NCI-H2171 (cell line): ENCODE results near the gene GFAP.

Experiments
- DNase-seq: peaks from one replicate; lab custom pipeline; 2025; lab: John Stamatoyannopoulos, UW

The GFAP gene

GRCh38 chr17:44931376-44931775 is 16.1 kb upstream of the GFAP start:
- DNase-seq: no peak

DNA sequence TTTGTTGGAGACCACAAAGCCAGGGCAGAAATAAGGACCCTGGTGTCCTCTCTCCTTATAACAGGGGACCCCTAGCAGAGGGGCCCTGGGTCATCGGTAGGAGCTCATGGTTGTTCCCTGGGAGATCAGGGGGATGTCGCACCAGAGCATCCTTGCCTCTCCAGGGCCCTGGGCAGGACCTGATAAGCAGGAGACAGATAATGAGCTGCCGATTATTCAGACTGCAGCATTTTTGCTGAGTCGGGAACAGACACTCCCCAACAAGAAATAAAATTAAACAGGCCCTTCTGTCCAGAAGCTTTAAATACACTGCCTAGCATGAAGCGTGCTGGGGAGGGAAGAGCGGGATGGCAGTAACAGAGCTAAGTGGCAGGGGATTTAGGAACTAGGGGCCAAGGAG is 15.4 kb upstream of the GFAP start:
- no peak for DNase-seq

- no peak for DNase-seq
These were observed 13.8 kb upstream of the GFAP start for GRCh38 chr17:44928950-44929720.

DNA sequence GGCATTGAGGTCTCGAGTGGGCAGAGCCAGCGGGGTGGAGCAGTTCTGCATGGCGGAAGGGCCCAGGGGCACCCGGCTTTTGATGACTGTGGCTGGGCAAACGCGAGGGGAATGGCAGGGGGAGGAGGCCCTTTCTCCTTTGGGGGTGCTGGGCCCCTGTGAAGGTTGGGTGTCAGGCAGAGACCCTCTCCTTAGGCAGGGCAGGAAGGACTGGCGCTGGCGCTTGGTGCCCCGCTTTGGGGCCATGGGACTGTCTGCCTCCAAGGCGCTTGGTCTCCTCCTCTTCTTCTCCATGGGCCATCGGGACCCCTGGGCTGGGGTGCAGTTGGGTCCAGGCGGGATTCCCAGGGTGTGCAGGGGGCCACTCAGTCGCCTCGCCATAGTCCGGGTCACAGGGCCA is 12.8 kb upstream of the GFAP start:
- no peak for DNase-seq

DNA sequence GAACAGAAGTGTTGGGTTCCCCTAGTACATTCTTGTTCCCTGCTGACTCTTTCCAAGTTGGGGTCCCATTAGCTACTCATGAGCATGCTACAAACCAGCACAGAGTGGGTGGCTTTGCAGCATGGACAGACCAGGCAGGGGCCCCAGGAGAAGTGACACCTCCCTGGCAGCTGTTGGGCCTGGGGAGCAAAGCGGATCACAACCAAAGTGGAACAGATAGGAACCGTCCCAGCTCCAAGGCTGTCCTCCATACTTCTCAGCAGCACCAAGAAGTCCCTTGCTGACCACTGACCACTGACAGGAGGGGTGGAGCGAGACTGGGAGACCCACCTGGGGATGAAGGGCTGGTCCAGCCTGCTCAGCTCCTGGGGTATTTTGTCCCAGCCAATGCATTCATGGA is 12.4 kb upstream of the GFAP start:
- no peak for DNase-seq

DNA sequence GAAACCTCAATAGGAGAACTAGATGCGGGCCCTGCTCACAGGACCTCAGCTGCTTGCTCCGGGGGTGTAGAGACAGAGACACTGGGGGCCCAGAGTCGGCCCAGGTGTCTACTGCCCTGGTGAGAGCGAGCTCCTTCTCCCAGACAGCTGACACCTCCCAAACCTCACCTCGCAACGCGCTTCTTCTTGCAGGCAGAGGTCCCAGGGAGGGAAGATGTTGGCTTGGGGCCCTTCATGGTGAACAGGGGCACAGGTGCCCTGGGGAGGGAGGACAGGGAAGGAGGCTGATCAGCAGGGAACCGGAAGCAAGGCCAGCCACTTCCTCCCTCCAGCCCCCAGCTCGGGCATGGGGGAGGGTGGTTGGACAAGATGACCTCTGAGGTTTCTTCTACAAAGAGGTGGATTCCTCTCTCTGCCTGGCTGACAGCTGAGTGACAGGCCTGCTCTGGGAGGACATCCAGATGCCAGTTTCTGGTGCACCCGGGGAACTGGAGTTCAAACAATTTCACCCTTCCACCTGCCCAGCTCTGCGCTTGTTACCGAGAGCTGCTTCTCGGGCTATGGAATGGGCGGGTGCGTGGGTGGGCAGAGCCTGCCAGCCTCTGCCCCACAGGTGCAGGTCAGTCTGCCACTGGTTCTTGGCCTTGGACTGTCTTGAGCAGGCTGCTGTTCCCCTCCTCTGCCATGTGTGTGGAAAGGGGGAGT is 11.7 kb upstream of the GFAP start:
- DNase-seq: no peak

- DNase-seq: no peak
These were observed 10.7 kb upstream of the GFAP start for GRCh38 chr17:44925731-44926697.

DNA sequence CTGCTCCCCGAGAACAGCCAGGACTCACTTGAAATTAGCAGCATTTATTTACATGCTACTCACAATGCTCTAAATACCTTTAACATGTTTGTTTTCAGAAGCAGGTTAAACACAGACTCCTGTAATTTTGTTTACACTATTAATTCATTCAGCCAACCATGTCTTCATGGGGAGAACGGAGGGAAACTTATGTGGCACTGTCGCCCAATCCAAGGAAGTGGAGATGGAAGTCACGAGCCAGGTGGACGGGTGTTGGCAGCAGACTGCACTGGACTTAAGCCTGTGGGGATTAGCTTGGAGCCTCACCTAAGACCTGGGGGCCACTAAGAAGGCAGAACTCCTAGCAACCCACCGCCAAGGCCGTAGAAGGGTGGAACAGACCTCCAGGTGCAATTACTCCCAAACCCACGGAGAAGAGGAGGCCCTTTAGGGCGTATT is 8.8 kb upstream of the GFAP start:
- no peak for DNase-seq

DNA sequence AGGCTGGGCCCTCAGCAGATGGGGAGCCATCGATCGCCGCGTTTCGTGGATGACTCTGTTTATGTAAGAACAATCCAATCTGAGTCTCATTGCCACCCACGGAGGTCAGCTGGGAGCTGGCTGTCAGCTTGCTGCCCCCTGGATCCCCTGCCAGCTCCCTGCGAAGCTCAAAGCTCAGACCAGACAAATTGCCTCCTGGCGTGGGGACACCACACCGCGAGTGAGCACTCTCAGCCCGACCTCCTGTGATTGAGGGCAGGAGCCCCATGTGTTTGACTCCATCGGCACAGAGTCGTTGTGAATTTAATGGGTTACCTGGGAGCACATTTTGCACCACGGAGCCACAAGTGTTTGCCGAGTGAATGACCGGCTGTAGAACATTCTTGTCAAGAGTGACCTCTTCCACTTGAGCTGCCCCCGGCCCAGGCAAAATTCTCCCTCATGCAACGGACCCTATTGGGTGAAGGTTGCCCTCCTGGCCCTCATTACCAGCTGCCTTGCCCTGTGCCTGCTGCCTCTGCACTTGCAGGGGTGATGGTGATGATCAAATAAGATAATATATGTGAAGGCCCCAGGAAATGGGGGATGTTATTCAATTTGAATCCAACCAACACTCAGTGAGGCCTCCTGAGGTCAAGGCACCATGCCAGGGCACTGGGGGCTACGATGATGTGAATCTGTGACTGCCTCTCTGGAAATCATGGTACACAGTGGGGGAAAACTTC is 7.6 kb upstream of the GFAP start:
- DNase-seq: no peak

GRCh38 chr17:44922136-44922535 is 6.8 kb upstream of the GFAP start:
- DNase-seq: no peak

- peak; percentile 41 for DNase-seq
These were observed 6.0 kb upstream of the GFAP start for GRCh38 chr17:44921122-44921882.

DNA sequence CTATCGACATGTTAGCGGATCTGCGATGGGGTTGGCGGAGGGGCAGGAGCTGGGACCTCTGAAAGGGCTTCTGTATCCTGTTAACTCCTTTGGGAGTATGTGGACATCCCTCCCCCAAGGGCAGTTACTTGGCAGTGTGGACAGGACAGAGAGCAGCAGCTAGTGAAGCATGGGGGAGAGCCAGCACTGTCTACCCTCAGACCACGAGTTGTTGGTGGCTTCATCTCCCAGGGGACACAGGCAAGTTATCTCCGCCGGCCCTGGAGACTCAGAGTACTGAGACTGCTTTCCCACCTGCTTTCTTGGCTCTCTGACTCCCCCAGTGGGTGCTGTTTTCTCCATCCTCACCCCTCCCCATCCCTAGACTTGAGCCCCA is 5.3 kb upstream of the GFAP start:
- no peak for DNase-seq

DNA sequence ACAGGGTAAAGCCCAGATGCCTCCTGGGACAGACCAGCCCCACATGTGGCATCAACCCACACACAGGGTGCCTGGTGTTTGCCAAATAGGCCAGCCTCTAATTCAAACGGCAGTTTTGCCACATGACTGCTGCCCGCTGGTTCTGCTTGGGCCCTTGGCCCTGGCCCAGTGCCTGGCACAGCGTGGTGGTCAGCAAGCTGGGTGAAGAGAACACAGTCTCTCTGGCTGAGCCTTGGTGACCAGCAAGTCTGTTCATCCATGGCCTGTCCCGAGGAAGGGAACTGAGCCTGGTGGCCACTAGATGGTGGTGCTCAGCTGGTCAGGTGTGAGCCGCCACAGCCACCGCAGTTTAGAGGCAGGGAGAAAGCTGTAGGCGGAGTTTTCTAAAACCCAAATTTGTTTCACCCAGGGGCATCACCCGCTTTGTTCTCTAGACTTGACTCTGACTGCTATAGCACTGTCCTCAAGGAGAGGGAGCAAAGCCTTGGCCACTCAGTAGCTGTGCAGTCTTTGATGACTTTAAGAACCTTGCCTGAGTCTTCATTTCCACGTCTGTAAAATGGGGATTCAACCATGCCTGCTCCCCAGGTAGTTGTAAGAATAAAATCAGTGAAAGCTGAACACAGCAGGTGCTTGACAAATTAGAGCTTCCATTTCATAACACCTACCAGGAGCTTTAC is 4.7 kb upstream of the GFAP start:
- DNase-seq: no peak

DNA sequence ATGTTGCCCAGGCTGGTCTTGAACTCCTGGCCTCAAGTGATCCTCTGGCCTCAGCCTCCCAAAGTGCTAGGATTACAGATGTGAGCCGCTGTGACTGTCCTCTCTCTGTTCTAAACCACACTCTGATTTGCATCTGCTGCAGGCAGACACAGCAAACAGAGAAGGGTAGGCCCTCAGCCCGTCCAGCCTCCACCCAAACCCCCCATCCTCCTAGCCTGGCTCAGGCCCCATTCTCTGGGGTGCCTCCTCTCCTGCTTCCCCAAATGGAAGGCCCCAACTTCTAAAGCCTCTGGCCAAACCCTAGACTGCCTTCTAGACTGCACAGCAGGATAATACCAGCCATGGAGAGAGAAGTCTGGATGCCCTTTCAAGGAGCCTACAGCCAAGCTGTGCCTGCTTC is 4.1 kb upstream of the GFAP start:
- DNase-seq: no peak

DNA sequence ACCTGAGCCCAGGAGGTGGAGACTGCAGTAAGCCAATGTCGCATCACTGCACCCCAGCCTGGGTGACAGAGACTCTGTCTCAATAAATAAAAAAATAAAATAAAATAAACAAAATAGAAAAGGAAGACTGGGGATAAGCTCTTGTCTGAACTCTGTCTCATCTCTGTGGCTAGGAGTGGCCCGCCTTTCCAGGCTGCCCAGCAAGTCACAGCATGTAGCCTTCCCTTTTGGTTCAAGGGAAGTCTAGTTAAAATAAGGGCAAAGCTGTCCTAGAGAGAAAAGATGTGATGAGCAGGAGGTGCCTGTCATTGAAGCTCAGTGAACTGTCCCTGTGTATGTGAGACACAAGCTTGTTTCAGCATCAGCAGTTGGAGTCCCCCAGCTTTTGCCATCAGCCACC is 2.7 kb upstream of the GFAP start:
- DNase-seq: no peak

DNA sequence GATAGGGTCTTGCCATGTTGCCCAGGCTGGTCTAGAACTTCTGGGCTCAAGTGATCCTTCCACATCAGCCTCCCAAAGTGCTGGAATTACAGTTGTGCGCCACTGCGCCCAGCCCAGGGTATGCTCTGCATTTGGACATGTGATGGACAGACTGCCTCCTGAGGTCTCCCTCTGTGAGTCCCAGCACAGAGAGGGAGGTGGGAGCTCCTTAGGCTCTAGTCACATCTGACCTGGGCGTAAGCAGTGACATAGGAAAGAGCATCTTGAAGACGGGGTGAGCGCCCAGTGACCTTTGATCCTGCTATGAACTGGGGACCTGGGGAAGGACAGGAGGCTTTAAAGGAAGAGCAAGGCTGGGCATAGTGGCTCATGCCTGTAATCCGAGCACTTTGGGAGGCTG is 2.2 kb upstream of the GFAP start:
- no peak for DNase-seq

DNA sequence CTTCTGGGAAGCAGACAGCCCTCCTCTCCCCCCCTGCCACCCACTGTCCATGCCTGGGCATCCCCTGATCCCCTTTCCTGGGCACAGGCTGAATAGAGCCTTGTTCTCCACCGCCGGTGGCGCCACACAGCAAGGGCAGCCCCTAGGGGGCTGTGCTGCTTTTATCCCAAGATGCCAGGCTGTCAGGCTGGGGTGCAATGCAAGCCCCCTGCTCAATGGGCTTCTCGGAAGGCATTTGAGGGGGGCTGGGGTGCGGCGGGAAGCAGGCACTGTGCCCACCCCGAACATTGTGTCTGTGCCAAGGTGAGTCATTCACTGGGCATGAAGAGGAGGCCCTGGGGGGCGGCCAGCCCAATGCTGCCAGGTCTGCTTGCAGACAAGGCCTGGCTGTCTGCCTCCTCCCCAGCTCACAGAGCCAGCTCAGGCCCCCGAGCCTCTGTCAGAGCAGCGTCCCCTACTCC is 1.5 kb upstream of the GFAP start:
- no peak for DNase-seq

- DNase-seq: no peak
These were observed 821 bp upstream of the GFAP start for GRCh38 chr17:44915862-44916780.

- DNase-seq: no peak
These were observed 515 bp downstream of the GFAP start for GRCh38 chr17:44914698-44915271.
